Fibroblast of gingiva (primary cell): ENCODE data around the gene DIP2C.
A peak's percentile ranks its signal among the peaks of the same experiment; 100 is the strongest.

ENCODE experiments used
- DNase-seq: peaks from one replicate; pipeline ENCODE4 v3.0.0-alpha.2; 2011; ENCODE audit warnings: low read depth

The DIP2C gene

GRCh38 chr10:235915-236314, 453.6 kb downstream of the DIP2C start:
- no peak for DNase-seq

GRCh38 chr10:234708-235406, 454.6 kb downstream of the DIP2C start:
- DNase-seq, result peak; percentile 2

- DNase-seq, result no peak
These were observed 456.6 kb downstream of the DIP2C start for GRCh38 chr10:232878-233277.

DNA sequence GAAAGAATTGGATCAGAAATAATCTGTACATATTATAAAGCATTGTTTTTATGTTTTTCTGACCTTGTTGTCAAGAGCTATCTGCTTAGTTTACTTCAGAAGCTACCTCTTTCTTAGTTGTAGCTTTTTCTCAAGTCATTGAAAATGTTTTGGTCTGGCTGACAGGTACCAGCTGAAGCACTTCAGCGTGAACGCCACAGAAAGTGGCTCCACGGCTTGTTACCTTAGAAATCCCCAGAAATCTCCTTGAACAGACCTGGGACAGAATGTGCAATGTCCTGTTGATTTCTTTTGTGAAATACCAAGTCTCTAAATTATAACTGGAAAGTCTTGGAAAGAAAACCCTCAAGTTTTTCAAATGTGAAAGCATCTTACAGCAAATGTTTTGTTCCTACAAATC, 457.4 kb downstream of the DIP2C start:
- no peak for DNase-seq

GRCh38 chr10:230758-231157, 458.7 kb downstream of the DIP2C start:
- DNase-seq, result no peak

DNA sequence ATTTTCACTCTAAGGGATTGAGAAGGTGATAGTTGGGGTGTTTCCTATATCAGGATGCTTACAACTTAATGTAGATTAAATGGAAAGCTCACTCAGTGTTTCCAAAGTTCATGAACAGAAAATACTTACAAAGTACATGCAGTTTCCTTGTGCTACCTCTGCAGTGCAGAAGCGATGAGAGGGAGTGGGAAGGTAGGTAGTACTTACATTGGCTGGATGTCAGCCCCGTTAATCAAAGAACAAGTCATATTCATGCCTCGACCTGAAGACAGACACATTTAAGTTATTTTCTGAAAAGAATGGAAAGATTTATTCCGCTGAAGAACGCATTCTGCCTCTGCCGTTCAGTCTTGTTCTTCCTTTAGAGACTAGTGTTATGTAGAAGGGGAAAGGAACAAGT, 461.1 kb downstream of the DIP2C start:
- DNase-seq, result no peak

GRCh38 chr10:227014-227413, 462.5 kb downstream of the DIP2C start:
- peak; percentile 75 for DNase-seq

DNA sequence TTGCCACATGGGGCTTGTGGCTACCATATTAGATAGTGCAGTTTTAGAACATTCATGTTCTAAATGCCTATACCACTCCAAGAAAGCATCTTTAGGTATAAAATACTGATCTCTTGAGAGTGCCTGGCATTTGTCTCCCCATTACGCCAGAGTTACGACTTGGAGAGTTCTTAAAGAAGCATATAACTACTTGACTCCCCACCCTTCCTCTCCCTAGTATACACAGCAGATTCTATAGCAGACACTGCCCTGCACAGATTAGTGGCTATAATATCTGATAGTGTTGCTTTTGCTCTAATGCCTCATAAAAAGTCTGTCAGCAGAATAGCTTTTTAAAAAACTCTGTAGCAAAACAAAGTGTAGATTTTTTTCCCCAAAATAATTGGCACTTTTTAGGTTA, 463.4 kb downstream of the DIP2C start:
- DNase-seq, result no peak

DNA sequence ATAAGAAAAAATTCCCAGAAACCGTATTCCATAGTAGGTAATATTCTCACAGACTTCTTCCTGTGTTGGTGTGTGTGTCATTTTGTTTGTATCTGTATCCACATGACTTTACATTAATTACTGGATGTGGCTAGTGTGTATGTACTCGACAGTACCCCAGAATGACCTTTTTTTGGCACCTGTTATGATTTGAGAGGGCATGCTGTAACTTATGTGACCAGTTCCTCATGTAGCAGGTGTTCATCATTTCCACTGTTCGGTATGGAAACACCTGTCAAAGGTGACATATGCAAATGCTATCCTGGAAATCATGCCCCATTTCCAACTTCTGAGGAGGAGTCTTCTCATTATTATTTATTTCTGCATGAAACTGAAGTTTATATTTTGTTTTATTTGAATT, 464.9 kb downstream of the DIP2C start:
- no peak for DNase-seq
